ENCODE measurements around the gene AKT3. TPM values are rescaled to one million over a fixed set of nuclear protein-coding genes. Genes with fewer than 3 reads are reported as not detected.
"Not testable (repeated sequence)": the region's sequence is repeated elsewhere in the genome, so short reads cannot be mapped to it uniquely, and the experiment has no call there.

The AKT3 gene
- total RNA-seq, 2 donors from 2014 or later = 13.6 to 31.2 TPM

DNA sequence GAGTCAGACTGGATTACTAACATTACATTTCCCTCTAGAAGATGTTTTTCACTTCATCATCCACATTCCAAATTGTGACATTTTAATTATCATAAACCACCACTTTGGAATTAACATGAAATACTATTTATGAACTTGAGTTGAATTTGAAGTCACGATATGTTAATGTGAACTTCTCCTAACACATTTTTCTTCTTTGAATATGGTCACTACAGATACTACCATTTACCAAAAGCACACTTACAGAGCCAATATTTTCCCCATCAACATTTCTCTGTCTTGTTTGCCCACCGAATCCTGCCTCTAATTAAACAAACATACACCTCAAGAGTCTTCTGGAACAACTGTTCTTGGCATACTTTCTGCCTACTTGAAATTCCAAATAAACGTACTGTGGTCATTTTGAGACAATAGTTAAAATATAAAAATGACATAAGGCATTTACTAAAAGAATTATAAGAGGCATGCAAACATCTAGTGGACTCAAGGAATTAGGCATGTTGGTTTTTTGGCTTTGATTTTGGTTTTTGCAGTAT is 177.4 kb downstream of the AKT3 start:
- no peak for DNase-seq (ENCODE audit: low spot score)
- H3K36me3 ChIP-seq = no peaks in the 10 kb centered on the region
- no peaks in the 10 kb centered on the region for H3K4me1 ChIP-seq
- TF ChIP-seq CTCF (IDR thresholded peaks at IDR 0.05) = no peak
- no peak overlapping the region for H3K27ac ChIP-seq
- H3K27me3 ChIP-seq = no peaks in the 10 kb centered on the region
- H3K4me3 ChIP-seq = no peak overlapping the region
- no peaks in the 10 kb centered on the region for H3K9me3 ChIP-seq

GRCh38 chr1:243667591-243667990 is 182.5 kb downstream of the AKT3 start:
- no peak overlapping the region for H3K4me3 ChIP-seq
- DNase-seq (ENCODE audit: low spot score) = no peak
- H3K4me1 ChIP-seq = no peaks in the 10 kb centered on the region
- TF ChIP-seq CTCF (IDR thresholded peaks at IDR 0.05) = no peak
- H3K36me3 ChIP-seq = no peaks in the 10 kb centered on the region
- H3K9me3 ChIP-seq = no peaks in the 10 kb centered on the region
- H3K27me3 ChIP-seq = no peaks in the 10 kb centered on the region
- no peak overlapping the region for H3K27ac ChIP-seq

DNA sequence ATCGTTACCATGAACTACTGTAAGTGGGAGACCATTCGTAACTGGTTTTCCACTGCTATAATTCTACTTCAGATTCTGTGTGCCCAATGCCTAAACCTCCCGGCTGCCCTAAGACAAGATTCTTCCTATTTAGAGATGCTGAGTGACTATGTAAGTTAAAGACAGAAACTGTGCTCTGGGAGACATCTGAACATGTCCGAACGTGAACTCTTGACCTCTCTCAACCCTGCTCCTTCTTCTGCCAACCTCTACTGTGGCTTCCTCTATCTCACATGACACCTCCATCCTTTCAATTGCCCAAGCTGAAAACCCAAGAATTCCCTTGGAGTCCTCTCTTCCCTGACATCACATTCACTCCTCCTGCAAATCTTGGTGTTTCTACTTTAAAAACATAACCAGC is 182.9 kb downstream of the AKT3 start:
- no peaks in the 10 kb centered on the region for H3K9me3 ChIP-seq
- no peaks in the 10 kb centered on the region for H3K27me3 ChIP-seq
- H3K36me3 ChIP-seq = no peaks in the 10 kb centered on the region
- no peak for TF ChIP-seq CTCF (IDR thresholded peaks at IDR 0.05)
- no peak for DNase-seq (ENCODE audit: low spot score)
- no peaks in the 10 kb centered on the region for H3K4me1 ChIP-seq
- H3K4me3 ChIP-seq = no peak overlapping the region
- H3K27ac ChIP-seq = no peak overlapping the region

DNA sequence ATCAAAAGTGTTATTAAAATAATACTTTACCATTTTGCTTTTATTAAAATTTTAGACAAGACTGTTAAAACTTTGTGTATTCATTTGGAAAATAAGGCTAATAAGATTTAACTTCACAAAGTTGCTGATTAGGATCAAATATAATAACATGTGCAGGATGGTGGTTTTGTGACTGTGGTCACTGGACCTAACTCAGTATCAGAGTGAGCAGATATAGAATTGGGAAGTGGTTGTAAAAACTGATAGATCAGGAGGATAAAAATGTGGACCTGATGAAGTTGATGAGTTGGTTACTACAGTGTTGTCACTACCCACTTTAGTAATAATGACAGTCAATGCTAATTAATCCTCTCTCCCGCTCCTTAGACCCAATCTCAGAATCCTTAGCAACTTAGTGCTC is 186.4 kb downstream of the AKT3 start:
- Histone ChIP-seq H3K4me3 (no peak overlapping the region), H3K4me1 (no peaks in the 10 kb centered on the region), H3K9me3 (peaks cover 0 to 7% of the 10 kb centered on the region in 2 donors), H3K27me3 (no peaks in the 10 kb centered on the region), H3K36me3 (no peaks in the 10 kb centered on the region), H3K27ac (no peak overlapping the region)
- no peak for TF ChIP-seq CTCF (IDR thresholded peaks at IDR 0.05)
- DNase-seq (ENCODE audit: low spot score) = no peak

GRCh38 chr1:243662169-243662568 is 187.9 kb downstream of the AKT3 start:
- not testable (repeated sequence) for H3K36me3 ChIP-seq; DNase-seq (ENCODE audit: low spot score); H3K4me1 ChIP-seq; H3K27me3 ChIP-seq; H3K27ac ChIP-seq; H3K9me3 ChIP-seq; H3K4me3 ChIP-seq

- TF ChIP-seq CTCF (IDR thresholded peaks at IDR 0.05) = no peak
- no peaks in the 10 kb centered on the region for H3K4me1 ChIP-seq
- no peaks in the 10 kb centered on the region for H3K36me3 ChIP-seq
- DNase-seq (ENCODE audit: low spot score) = no peak
- H3K27ac ChIP-seq = no peak overlapping the region
- no peaks in the 10 kb centered on the region for H3K27me3 ChIP-seq
- no peak overlapping the region for H3K4me3 ChIP-seq
- H3K9me3 ChIP-seq = peaks cover 0 to 7% of the 10 kb centered on the region in 2 donors
Measured at GRCh38 chr1:243658594-243659105, 191.4 kb downstream of the AKT3 start.

All from right atrium auricular region (tissue), 2 donors.